Endodermal cell (in vitro differentiated cells): ENCODE results near the gene UBE2I. TPM values are rescaled to one million over a fixed set of nuclear protein-coding genes. Genes with fewer than 3 reads are reported as not detected.

Source experiments
- DNase-seq: peaks from one replicate; pipeline ENCODE4 v3.0.0-alpha.2; 2017
- H3K27ac ChIP-seq: 2 replicates; pipeline ENCODE4 v1.5.1; 2013; ENCODE audit warnings: mild to moderate bottlenecking, low read depth, low read length, moderate library complexity
- H3K27me3 ChIP-seq: 2 replicates; pipeline ENCODE4 v1.6.1; 2013; ENCODE audit warnings: mild to moderate bottlenecking, low read length, moderate library complexity; ENCODE audit not compliant: insufficient read depth, control insufficient read depth, poor library complexity, severe bottlenecking
- H3K36me3 ChIP-seq: 2 replicates; pipeline ENCODE4 v1.7.0; 2013; ENCODE audit warnings: mild to moderate bottlenecking, low read length, moderate library complexity; ENCODE audit not compliant: control insufficient read depth, insufficient read depth
- H3K4me1 ChIP-seq: one replicate; pipeline ENCODE4 v1.7.0; 2013; ENCODE audit warnings: low read length; ENCODE audit not compliant: control insufficient read depth, insufficient read depth
- H3K4me3 ChIP-seq: 2 replicates; pipeline ENCODE4 v1.5.1; 2013; ENCODE audit warnings: mild to moderate bottlenecking, low read length, moderate library complexity
- H3K9ac ChIP-seq: 2 replicates; pipeline ENCODE4 v1.6.1; 2013; ENCODE audit warnings: mild to moderate bottlenecking, low read length, moderate library complexity; ENCODE audit not compliant: poor library complexity, severe bottlenecking; ENCODE audit errors: extremely low read depth
- H3K9me3 ChIP-seq: 2 replicates; pipeline ENCODE4 v1.6.1; 2013; ENCODE audit warnings: mild to moderate bottlenecking, low read length, moderate library complexity; ENCODE audit not compliant: control insufficient read depth
- H3K27ac Mint-ChIP-seq: 2 replicates; pipeline ENCODE4 v1.8.0; 2020; ENCODE audit warnings: mixed read lengths
- H3K27me3 Mint-ChIP-seq: 2 replicates; pipeline ENCODE4 v1.8.0; 2021; ENCODE audit warnings: mild to moderate bottlenecking, mixed read lengths; ENCODE audit not compliant: insufficient read depth
- H3K36me3 Mint-ChIP-seq: 2 replicates; pipeline ENCODE4 v1.8.0; 2020; ENCODE audit warnings: low read depth, mixed read lengths
- H3K4me1 Mint-ChIP-seq: 2 replicates; pipeline ENCODE4 v1.8.0; 2020; ENCODE audit warnings: mixed read lengths
- H3K4me3 Mint-ChIP-seq: 2 replicates; pipeline ENCODE4 v1.8.0; 2020; ENCODE audit warnings: mild to moderate bottlenecking, moderate library complexity, mixed read lengths
- H3K9me3 Mint-ChIP-seq: 2 replicates; pipeline ENCODE4 v1.8.0; 2020; ENCODE audit warnings: mild to moderate bottlenecking, mixed read lengths
- CTCF ChIP-seq: fragments of 200-600 bp; sonication (generic); conservative IDR thresholded peaks from 2 replicates; pipeline ENCODE4 v1.5.0; 2021; ENCODE audit warnings: antibody characterized with exemption, mild to moderate bottlenecking
- WGBS, 2 experiments: methylation state at CpG; one replicate each; pipeline versions ENCODE4 v1.1.5 to v1.1.7; 2013; ENCODE audit warnings: missing lambda C conversion rate in 2 of 2, mixed read lengths in 1 of 2; ENCODE audit not compliant: insufficient coverage in 1 of 2, insufficient read length in 1 of 2; 5-methylcytosine and 5-hydroxymethylcytosine counted together
- total RNA-seq, 2 donors: library from RNA; stranded (reverse); fragmentation: NEBNext Ultra II Directional in 1 of 2; extraction: Animal tissue kit (Norgen Biotek cat#: 25700) in 1 of 2; gene quantifications; 2 replicates in 1 of 2; 3 replicates in 1 of 2; pipeline ENCODE4 v1.2.1, GENCODE V29; 2021

UBE2I gene
- total RNA-seq, 2 donors from 2014 or later, result 250 to 294 TPM

DNA sequence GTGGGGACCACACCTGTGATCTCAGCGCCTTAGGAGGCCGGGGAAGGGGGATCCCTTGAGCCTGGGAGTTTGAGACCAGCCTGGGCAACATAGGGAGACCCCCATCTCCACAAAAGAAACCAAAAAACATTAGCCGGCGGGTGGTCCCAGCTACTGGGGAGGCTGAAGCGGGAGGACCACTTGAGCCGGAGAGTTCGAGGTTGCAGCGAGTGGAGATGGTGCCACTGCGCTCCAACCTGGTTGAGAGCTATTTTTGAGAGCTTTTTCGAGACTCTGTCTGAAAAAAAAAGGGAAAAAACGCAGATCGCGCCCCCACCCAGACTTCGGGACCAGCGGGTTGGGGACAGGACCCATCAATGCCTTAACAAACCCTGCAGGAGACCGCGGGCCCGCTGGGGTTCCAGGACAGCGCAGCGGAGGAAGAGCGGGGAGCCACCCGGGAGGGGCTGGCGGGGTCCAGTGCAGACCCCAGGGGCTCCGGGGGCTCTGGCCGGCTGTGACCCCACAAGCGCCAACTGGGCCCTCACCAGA lies 23.2 kb downstream of the UBE2I start:
- Histone ChIP-seq H3K9me3 (no peaks in the 10 kb centered on the region), H3K4me1 (peaks cover 11% of the 10 kb centered on the region), H3K9ac (peak overlapping the region; percentile 69), H3K27me3 (peaks cover 45% of the 10 kb centered on the region), H3K36me3 (no peaks in the 10 kb centered on the region), H3K27ac (no peak overlapping the region), H3K4me3 (no peak overlapping the region)
- WGBS, 2 experiments, result 26 to 32% methylated on average over 14 to 26 of the region's 26 CpGs
- peak overlapping the region; percentile 60 for H3K4me3 Mint-ChIP-seq
- peak overlapping the region; percentile 52 for H3K27ac Mint-ChIP-seq
- DNase-seq, result no peak
- peaks cover 2% of the 10 kb centered on the region for H3K9me3 Mint-ChIP-seq
- no peaks in the 10 kb centered on the region for H3K36me3 Mint-ChIP-seq
- peaks cover 10% of the 10 kb centered on the region for H3K4me1 Mint-ChIP-seq
- TF ChIP-seq CTCF, result no peak
- H3K27me3 Mint-ChIP-seq, result peaks cover 34% of the 10 kb centered on the region

DNA sequence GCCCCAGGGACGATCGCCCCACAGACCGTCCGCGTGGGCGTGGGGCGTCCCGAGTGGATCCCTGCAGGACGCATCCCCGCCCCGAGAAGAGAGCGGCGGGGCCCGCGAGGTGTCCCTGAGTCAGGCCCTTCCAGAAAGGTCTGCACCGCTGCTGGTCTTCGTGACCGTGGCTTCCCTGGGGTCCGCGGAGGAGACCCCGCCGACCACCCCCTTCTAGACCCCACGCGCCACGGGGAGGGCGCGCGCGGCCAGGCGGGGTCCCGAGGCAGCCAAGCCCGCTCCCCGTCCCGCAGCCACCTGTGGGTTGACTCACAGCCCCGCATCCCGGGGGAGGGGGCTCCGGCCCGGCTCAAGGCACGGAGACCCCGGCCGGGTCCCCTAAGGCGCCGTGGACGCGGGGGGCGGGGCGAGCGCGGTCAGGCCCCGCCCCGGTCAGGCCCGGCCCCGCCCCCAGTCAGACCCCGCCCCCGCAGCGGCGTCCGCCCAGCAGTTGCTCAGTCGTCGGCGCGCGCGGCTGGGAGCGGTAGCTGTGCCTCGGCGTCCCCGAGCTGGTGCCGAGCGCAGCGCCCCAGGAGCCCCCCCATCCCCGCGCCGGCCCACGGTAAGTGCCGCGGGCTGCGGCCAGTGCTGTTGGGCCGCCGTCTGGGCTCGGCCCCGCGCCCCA lies 23.8 kb downstream of the UBE2I start, which contains the start of gene BAIAP3:
TSS of gene BAIAP3 (plus strand) at position 497 of the 664 bp plus-strand sequence. CDS start 4,905 bp downstream, outside the sequence.
- H3K9me3 Mint-ChIP-seq, result peaks cover 2% of the 10 kb centered on the region
- Histone ChIP-seq H3K4me3 (no peak within 1 kb of the TSS), H3K4me1 (peaks cover 11% of the 10 kb centered on the region), H3K9ac (peak within 1 kb of the TSS; percentile 69), H3K9me3 (no peaks in the 10 kb centered on the region), H3K27me3 (peaks cover 45% of the 10 kb centered on the region), H3K27ac (no peak within 1 kb of the TSS), H3K36me3 (no peaks in the 10 kb centered on the region)
- H3K36me3 Mint-ChIP-seq, result no peaks in the 10 kb centered on the region
- peak within 1 kb of the TSS; percentile 60 for H3K4me3 Mint-ChIP-seq
- peak within 1 kb of the TSS; percentile 52 for H3K27ac Mint-ChIP-seq
- peak; percentile 87 for DNase-seq
- peaks cover 10% of the 10 kb centered on the region for H3K4me1 Mint-ChIP-seq
- 3 to 9% methylated on average over 19 to 83 of the region's 83 CpGs for WGBS, 2 experiments
- no peak for TF ChIP-seq CTCF
- peaks cover 34% of the 10 kb centered on the region for H3K27me3 Mint-ChIP-seq

DNA sequence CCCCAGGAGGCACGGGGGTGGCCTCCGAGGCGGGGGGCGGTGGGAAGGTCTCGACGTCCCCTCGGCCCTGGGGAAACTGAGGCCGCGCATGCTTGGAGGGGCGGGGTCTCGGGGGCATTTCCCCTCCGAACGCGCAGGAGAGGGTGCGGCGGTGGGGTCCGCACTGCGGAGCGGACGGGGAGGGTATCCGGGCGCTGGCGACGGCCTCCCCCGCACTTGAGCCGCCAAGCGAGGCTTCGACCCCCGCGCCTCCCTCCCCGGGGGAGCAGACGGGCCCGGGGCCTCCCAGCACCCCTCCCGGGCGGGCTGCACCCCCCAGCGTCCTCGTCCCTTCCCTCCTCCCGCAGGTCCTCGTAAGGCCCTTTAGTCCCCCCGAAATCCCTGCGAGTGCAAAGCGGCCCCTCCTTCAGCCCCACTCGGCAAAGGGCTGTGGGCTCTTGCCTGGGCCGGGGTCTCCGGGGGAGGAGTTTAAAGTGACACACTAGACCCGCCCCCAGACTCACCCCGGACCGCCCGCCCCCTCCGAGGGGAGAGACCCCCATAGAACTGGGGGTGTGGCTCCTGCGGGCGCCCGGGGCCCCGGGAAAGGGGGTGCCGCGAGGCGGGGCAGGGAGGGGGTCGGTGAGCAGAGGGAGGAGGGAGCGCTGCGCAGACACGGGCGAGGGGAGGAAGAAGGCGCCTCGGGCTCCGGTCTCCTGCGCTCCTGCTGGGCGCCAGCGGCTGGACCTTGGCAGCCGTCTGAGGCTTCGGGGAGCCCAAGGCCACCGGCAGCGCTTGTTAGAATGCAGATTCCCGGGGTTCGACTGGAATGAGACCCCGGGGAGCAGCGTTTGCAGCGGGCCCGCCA lies 24.6 kb downstream of the UBE2I start:
- TF ChIP-seq CTCF, result no peak
- no peaks in the 10 kb centered on the region for H3K36me3 ChIP-seq
- H3K27ac Mint-ChIP-seq, result no peak overlapping the region
- no peaks in the 10 kb centered on the region for H3K36me3 Mint-ChIP-seq
- peak; percentile 68 for DNase-seq
- peaks cover 10% of the 10 kb centered on the region for H3K4me1 Mint-ChIP-seq
- no peak overlapping the region for H3K27ac ChIP-seq
- 5% methylated on average over 39 to 78 of the region's 78 CpGs for WGBS, 2 experiments
- peaks cover 2% of the 10 kb centered on the region for H3K9me3 Mint-ChIP-seq
- peaks cover 45% of the 10 kb centered on the region for H3K27me3 ChIP-seq
- peaks cover 34% of the 10 kb centered on the region for H3K27me3 Mint-ChIP-seq
- peaks cover 11% of the 10 kb centered on the region for H3K4me1 ChIP-seq
- no peak overlapping the region for H3K4me3 ChIP-seq
- H3K9me3 ChIP-seq, result no peaks in the 10 kb centered on the region
- H3K9ac ChIP-seq, result no peak overlapping the region
- H3K4me3 Mint-ChIP-seq, result peak overlapping the region; percentile 48
